DMS 273 (cell line): ENCODE data around the gene CPLX3.
A peak's percentile ranks its signal among the peaks of the same experiment; 100 is the strongest.
"Not testable (repeated sequence)": the region's sequence is repeated elsewhere in the genome, so short reads cannot be mapped to it uniquely, and the experiment has no call there.

Experiments
- DNase-seq: peaks from one replicate; lab custom pipeline; 2025; ENCODE audit not compliant: unreplicated experiment; lab: John Stamatoyannopoulos, UW

Gene CPLX3

DNA sequence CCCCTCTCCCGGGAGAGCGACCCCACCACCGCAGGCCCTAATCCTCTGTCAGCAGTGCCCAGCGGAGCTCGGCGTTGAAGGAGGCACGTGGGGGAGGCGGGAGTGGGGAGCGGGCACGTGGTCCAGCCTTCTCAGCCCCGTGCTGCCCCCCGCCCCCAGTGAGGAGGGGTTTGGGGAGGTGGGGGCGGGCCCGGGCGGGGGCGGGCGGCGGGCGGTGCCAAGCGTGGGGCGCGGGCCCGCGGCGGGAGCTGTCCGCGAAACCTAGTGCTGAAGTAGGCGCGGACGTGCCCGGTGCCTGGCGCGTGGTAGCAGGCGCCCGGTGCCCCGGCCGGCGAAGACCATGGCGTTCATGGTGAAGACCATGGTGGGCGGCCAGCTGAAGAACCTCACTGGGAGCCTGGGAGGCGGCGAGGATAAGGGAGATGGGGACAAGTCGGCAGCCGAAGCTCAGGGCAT, at the start of gene CPLX3:
CPLX3 (plus strand) TSS at position 264 of the 456 bp plus-strand sequence; CDS start at position 341, 77 bp downstream.
- no peak for DNase-seq

- no peak for DNase-seq
These were observed 49.3 kb upstream of the CPLX3 start for GRCh38 chr15:74776821-74777768.

DNA sequence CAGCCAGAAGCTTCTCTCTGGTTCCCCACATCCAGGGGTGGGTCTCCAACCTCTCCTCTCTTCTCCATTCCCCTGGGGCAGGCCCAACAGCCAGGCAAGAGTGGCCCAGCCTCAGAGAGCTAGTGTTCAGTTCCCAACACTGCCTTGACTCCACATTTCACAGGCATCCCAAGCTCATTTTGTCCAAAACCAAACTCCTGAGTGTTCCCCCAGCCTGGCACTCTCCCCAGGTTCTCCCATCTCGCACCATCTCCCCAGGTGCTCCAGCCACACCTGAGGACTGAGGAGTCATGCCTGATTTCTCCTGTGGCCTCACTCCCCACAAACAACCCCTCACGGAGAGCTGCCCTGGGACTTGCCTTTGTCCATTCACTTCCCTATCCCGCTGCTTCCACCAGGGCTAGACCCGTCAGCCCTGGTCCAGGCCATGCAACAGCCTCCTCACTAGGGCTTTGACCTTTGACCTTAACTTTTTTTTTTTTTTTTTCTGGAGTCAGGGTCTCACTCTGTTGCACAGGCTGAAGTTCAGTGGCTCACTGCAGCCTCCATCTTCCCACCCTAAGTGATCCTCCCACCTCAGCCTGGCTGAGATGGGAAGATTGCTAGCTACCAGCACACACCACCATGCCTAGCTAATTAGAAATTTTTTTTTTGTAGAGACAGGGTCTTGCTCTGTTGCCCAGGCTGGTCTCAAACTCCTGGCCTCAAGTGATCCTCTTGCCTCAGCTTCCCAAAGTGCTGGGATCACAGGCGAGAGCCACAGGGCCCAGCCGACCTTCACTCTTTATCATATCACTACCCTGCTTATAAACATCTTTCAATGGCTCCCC, 48.4 kb upstream of the CPLX3 start:
- DNase-seq: no peak

DNA sequence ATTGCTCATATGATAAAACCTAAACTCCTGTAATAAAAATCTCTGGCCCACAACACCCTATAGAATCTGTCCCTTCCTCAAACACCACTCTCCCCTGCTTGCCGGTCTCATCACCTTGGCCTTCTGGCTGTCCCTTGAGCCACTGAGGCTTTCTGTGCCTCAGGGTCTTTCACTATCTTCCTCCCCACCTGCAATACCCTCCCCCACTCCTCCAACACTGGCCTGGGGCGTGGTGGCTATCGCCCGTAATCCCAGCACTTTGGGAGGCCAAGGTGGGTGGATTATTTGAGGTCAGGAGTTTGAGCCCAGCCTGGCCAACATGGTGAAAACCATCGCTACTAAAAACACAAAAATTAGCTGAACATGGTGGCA, 47.8 kb upstream of the CPLX3 start:
- DNase-seq: no peak

- no peak for DNase-seq
These were observed 47.2 kb upstream of the CPLX3 start for GRCh38 chr15:74779162-74779648.

- DNase-seq: no peak
These were observed 45.6 kb upstream of the CPLX3 start for GRCh38 chr15:74780523-74781430.

GRCh38 chr15:74781431-74782258, 44.8 kb upstream of the CPLX3 start, which contains the start of gene CSK:
Gene CSK, plus strand, starts transcription at chr15:74782080. Its CDS starts 16,218 bp downstream, at chr15:74798298.
- peak; percentile 85 for DNase-seq

- DNase-seq: peak; percentile 53
These were observed 44.0 kb upstream of the CPLX3 start for GRCh38 chr15:74782259-74783071.

GRCh38 chr15:74783072-74783807, 43.2 kb upstream of the CPLX3 start:
- DNase-seq: peak; percentile 36

GRCh38 chr15:74783808-74784175, 42.6 kb upstream of the CPLX3 start:
- DNase-seq: no peak

- DNase-seq: no peak
These were observed 41.8 kb upstream of the CPLX3 start for GRCh38 chr15:74784426-74785193.

DNA sequence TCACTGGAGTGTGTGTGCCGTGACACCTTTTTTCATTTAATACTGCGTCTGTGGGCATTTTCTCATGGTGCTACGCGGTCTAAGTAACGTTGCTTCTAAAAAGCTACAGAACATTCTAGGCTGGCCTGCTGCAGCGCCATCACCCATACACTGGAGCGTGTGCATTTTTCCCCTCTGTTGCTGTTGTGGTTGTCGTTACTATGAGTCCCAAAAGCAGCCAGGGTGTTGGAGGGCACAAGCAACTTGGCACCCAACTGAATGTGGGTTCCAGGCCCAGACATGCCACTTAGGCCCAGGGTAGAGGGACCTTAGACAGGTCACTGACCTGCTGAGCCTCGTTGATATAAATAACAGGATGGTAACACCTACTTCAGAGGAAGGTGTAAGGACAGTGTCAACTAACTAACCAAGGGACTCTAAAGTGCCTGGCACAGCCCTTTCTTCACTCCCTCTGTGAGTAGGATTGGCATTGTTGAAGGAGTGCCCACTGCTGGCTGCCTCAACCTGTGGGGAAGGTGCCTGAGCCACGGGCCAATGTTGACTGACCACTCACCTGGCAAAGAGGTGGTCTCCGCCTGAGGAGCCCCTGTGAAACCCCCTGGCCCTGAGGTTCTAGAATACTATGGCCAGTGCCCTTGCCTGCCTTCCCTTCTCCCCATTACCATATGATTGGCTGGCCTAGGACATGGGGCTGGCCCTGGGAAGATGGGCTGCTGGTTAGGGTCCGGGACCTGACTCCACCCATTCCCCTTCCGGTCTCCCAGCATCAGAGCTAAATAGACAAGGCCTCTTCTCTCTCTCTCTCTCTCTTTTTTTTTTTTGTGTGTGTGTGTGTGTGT, 41.0 kb upstream of the CPLX3 start:
- no peak for DNase-seq

DNA sequence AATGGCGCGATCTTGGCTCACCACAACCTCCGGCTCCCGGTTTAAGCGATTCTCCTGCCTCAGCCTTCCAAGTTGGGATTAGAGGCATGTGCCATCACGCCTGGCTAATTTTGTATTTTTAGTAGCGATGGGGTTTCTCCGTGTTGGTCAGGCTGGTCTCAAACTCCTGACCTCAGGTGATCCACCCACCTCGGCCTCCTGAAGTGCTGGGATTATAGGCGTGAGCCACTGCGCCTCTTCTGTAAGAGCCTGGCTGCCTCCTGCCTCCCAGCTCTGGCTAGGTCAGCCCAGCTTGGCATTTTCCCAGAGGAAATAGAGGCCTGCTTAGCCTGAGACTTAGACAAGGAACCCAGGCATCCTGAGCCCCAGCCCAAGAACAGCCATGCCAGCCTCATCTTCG, 40.3 kb upstream of the CPLX3 start:
- DNase-seq: not testable (repeated sequence)

- DNase-seq: no peak
These were observed 39.8 kb upstream of the CPLX3 start for GRCh38 chr15:74786551-74787165.

GRCh38 chr15:74787251-74788041, 39.0 kb upstream of the CPLX3 start:
- DNase-seq: peak; percentile 54
